Neural cell (in vitro differentiated cells): ENCODE measurements around the gene CAMK2G. TPM values are rescaled to one million over a fixed set of nuclear protein-coding genes. Genes with fewer than 3 reads are reported as not detected.

Experiments used
- H2AFZ ChIP-seq: fragments of 200-600, 300-800 bp; sonication (generic), shearing (Covaris generic); 2 replicates; pipeline ENCODE4 v1.6.0; 2014; ENCODE audit warnings: low read depth, mild to moderate bottlenecking, antibody characterized with exemption, low read length, moderate library complexity
- H3F3A ChIP-seq: fragments of 200-600 bp; shearing (Covaris generic); 2 replicates; pipeline ENCODE4 v1.6.1; 2016; ENCODE audit warnings: mild to moderate bottlenecking, moderate library complexity, mixed read lengths, antibody characterized with exemption, low read length; ENCODE audit not compliant: insufficient read depth, poor library complexity, severe bottlenecking
- H3K27ac ChIP-seq: fragments of 200-600, 300-800 bp; sonication (generic), shearing (Covaris generic); 2 replicates; pipeline ENCODE4 v1.5.1; 2014; ENCODE audit warnings: mild to moderate bottlenecking, low read length, moderate library complexity
- H3K27me3 ChIP-seq: fragments of 300-800, 200-600 bp; sonication (generic), shearing (Covaris generic); 2 replicates; pipeline ENCODE4 v1.6.0; 2014; ENCODE audit warnings: mild to moderate bottlenecking, low read depth, low read length, moderate library complexity; ENCODE audit not compliant: insufficient read depth
- H3K36me3 ChIP-seq: fragments of 300-800, 200-600 bp; sonication (generic), shearing (Covaris generic); 2 replicates; pipeline ENCODE4 v1.5.1; 2014; ENCODE audit warnings: mild to moderate bottlenecking, antibody characterized with exemption, low read length, moderate library complexity; ENCODE audit not compliant: insufficient read depth
- H3K4me2 ChIP-seq: fragments of 300-800, 200-600 bp; sonication (generic), shearing (Covaris generic); 2 replicates; pipeline ENCODE4 v1.6.0; 2014; ENCODE audit warnings: mild to moderate bottlenecking, low read length
- H3K4me3 ChIP-seq: fragments of 300-800, 200-600 bp; sonication (generic), shearing (Covaris generic); 2 replicates; pipeline ENCODE4 v1.5.1; 2014; ENCODE audit warnings: mild to moderate bottlenecking, low read length, moderate library complexity
- H3K79me2 ChIP-seq: fragments of 200-600 bp; shearing (Covaris generic); replicated peaks from 2 replicates; pipeline ENCODE4 v1.6.0; 2014; ENCODE audit warnings: mild to moderate bottlenecking, low read length, moderate library complexity; ENCODE audit not compliant: insufficient read depth
- H3K9ac ChIP-seq: fragments of 300-800, 200-600 bp; sonication (generic), shearing (Covaris generic); 2 replicates; pipeline ENCODE4 v1.6.1; 2016; ENCODE audit warnings: mild to moderate bottlenecking, low read length, mixed read lengths
- H3K9me2 ChIP-seq: fragments of 200-600 bp; shearing (Covaris generic); 2 replicates; pipeline ENCODE4 v1.6.1; 2016; ENCODE audit warnings: mild to moderate bottlenecking, low read length, mixed read lengths; ENCODE audit not compliant: insufficient read depth
- H3K9me3 ChIP-seq: fragments of 200-600, 300-800 bp; sonication (generic), shearing (Covaris generic); 2 replicates; pipeline ENCODE4 v1.6.1; 2016; ENCODE audit warnings: mild to moderate bottlenecking, mixed run types, low read length, moderate library complexity, mixed read lengths
- H4K20me1 ChIP-seq: fragments of 200-600 bp; shearing (Covaris generic); 2 replicates; pipeline ENCODE4 v1.6.1; 2016; ENCODE audit warnings: mild to moderate bottlenecking, mixed run types; ENCODE audit not compliant: insufficient read depth
- EP300 ChIP-seq: fragments of 450-650 bp; conservative IDR thresholded peaks from 2 replicates; pipeline ENCODE4 v1.6.1; 2014; ENCODE audit warnings: antibody characterized with exemption, mild to moderate bottlenecking, moderate library complexity; ENCODE audit not compliant: poor library complexity, severe bottlenecking
- EZH2 ChIP-seq: fragments of 200-600, 300-800 bp; shearing (Covaris generic), sonication (generic); IDR thresholded peaks from 2 replicates; pipeline ENCODE4 v1.6.1; 2014; ENCODE audit warnings: antibody characterized with exemption, low read length, borderline replicate concordance, mild to moderate bottlenecking; ENCODE audit not compliant: insufficient read depth, poor library complexity, severe bottlenecking
- MXI1 ChIP-seq: fragments of 450-650 bp; conservative IDR thresholded peaks from 2 replicates; pipeline ENCODE4 v1.6.1; 2014; ENCODE audit warnings: antibody characterized with exemption, mild to moderate bottlenecking; ENCODE audit not compliant: poor library complexity, severe bottlenecking
- POLR2AphosphoS5 ChIP-seq: IDR thresholded peaks from 2 replicates; pipeline ENCODE4 v1.6.1; 2012
- RAD21 ChIP-seq: fragments of 450-650 bp; conservative IDR thresholded peaks from 2 replicates; pipeline ENCODE4 v1.6.1; 2014; ENCODE audit warnings: antibody characterized with exemption, mild to moderate bottlenecking, moderate library complexity
- SMC3 ChIP-seq: fragments of 450-650 bp; conservative IDR thresholded peaks from 2 replicates; pipeline ENCODE4 v1.6.1; 2014; ENCODE audit warnings: antibody characterized with exemption, mild to moderate bottlenecking, moderate library complexity; ENCODE audit not compliant: poor library complexity
- TAF1 ChIP-seq: IDR thresholded peaks from 2 replicates; pipeline ENCODE4 v1.6.1; 2012; ENCODE audit warnings: low read depth
- polyA plus RNA-seq: library from polyadenylated mRNA; depleted of rRNA; stranded (reverse); fragments of >200 nt; gene quantifications from 2 replicates; pipeline ENCODE4 v1.2.3, GENCODE V29; 2014
- TF ChIP-seq, protein P1 (sequence below): fragments of 450-650 bp; IDR thresholded peaks from 2 replicates; pipeline ENCODE4 v1.5.1; 2014; ENCODE audit warnings: antibody characterized with exemption, mild to moderate bottlenecking, moderate library complexity; ENCODE audit not compliant: poor library complexity, severe bottlenecking
- TF ChIP-seq, protein P2 (sequence below): IDR thresholded peaks from 2 replicates; pipeline ENCODE4 v1.6.1; 2012; ENCODE audit warnings: borderline replicate concordance

Gene CAMK2G
- polyA plus RNA-seq, 1 donor from 2014 or later: 55.4 TPM

DNA sequence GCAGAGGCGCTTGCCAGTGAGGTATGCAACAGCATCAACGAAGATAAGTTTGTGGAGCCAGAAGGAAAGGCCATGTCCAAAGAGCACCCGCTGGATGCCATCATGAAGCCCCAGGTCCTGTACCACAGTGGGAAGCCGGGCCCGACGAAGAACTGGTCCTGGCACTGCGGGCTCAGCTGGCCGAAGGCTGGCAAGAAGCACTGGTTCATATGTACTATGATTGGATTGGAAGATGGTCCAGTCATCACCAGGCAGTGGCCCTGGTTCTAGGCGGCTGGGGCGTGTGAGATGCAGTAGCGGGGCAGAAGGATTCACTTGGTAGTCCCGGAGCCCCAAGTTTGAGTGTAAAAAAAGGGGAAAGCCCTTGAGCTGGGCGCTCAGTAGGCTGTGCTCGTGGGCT is 66.9 kb downstream of the CAMK2G start:
- Histone ChIP-seq H3K36me3 (peaks cover 7% of the 10 kb centered on the region), H3K9me2 (no peaks in the 10 kb centered on the region), H3K4me2 (no peak overlapping the region), H3K79me2 (peaks cover 7% of the 10 kb centered on the region), H3K27me3 (no peaks in the 10 kb centered on the region), H3K4me3 (no peak overlapping the region), H3F3A (no peaks in the 10 kb centered on the region), H3K27ac (no peak overlapping the region), H3K9ac (no peak overlapping the region), H3K9me3 (no peaks in the 10 kb centered on the region), H4K20me1 (no peaks in the 10 kb centered on the region), H2AFZ (no peak overlapping the region)
- no peak for TF ChIP-seq EP300
- no peak for TF ChIP-seq SMC3
- no peak for TF ChIP-seq EZH2
- TF ChIP-seq TAF1: no peak
- TF ChIP-seq RAD21: no peak
- no peak for TF ChIP-seq MXI1
- TF ChIP-seq POLR2AphosphoS5: no peak
- TF ChIP-seq, protein P1, sequence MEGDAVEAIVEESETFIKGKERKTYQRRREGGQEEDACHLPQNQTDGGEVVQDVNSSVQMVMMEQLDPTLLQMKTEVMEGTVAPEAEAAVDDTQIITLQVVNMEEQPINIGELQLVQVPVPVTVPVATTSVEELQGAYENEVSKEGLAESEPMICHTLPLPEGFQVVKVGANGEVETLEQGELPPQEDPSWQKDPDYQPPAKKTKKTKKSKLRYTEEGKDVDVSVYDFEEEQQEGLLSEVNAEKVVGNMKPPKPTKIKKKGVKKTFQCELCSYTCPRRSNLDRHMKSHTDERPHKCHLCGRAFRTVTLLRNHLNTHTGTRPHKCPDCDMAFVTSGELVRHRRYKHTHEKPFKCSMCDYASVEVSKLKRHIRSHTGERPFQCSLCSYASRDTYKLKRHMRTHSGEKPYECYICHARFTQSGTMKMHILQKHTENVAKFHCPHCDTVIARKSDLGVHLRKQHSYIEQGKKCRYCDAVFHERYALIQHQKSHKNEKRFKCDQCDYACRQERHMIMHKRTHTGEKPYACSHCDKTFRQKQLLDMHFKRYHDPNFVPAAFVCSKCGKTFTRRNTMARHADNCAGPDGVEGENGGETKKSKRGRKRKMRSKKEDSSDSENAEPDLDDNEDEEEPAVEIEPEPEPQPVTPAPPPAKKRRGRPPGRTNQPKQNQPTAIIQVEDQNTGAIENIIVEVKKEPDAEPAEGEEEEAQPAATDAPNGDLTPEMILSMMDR: no peak
- TF ChIP-seq, protein P2, sequence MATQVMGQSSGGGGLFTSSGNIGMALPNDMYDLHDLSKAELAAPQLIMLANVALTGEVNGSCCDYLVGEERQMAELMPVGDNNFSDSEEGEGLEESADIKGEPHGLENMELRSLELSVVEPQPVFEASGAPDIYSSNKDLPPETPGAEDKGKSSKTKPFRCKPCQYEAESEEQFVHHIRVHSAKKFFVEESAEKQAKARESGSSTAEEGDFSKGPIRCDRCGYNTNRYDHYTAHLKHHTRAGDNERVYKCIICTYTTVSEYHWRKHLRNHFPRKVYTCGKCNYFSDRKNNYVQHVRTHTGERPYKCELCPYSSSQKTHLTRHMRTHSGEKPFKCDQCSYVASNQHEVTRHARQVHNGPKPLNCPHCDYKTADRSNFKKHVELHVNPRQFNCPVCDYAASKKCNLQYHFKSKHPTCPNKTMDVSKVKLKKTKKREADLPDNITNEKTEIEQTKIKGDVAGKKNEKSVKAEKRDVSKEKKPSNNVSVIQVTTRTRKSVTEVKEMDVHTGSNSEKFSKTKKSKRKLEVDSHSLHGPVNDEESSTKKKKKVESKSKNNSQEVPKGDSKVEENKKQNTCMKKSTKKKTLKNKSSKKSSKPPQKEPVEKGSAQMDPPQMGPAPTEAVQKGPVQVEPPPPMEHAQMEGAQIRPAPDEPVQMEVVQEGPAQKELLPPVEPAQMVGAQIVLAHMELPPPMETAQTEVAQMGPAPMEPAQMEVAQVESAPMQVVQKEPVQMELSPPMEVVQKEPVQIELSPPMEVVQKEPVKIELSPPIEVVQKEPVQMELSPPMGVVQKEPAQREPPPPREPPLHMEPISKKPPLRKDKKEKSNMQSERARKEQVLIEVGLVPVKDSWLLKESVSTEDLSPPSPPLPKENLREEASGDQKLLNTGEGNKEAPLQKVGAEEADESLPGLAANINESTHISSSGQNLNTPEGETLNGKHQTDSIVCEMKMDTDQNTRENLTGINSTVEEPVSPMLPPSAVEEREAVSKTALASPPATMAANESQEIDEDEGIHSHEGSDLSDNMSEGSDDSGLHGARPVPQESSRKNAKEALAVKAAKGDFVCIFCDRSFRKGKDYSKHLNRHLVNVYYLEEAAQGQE: no peak

DNA sequence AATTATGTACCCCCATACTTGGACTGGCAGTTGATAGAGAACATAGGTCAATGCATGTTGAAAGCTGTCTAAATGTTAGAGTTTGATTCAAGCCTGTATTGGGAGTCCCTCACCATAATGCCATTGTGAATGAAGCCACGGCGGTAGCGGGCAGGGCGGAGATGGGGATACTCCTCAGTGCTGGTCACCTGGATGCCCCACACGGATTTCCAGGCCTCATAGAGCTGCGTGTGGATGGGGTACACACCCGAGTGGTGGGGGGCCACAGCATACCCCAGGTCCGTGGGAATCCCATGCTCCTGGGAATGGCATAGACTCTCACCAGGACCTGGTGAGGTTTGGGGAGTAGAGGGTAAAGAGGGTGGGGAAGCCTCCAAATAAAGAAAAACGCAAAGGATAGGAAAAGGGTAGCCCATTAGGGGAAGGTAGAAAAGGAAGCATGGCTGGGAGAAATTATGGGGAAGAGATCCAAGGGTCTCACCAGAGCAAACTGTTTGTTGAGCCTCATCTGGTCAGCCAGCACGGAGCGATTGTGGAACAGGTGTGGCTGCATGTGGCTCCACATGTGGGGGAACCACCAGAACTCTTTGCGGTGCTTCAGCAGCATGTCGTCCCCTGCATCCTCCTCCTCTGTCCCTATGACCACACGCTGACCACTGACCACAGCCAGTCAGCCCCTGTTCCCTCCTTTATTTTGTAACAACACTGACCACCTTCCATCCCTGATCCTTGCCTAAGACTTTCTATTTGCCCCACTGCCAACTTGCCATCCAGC is 68.0 kb downstream of the CAMK2G start:
- Histone ChIP-seq H3K27me3 (no peaks in the 10 kb centered on the region), H4K20me1 (no peaks in the 10 kb centered on the region), H3K4me3 (no peak overlapping the region), H3F3A (no peaks in the 10 kb centered on the region), H3K36me3 (peaks cover 14% of the 10 kb centered on the region), H3K4me2 (no peak overlapping the region), H3K79me2 (peaks cover 7% of the 10 kb centered on the region), H3K27ac (no peak overlapping the region), H3K9ac (no peak overlapping the region), H3K9me2 (no peaks in the 10 kb centered on the region), H3K9me3 (no peaks in the 10 kb centered on the region), H2AFZ (no peak overlapping the region)
- TF ChIP-seq MXI1: no peak
- no peak for TF ChIP-seq SMC3
- TF ChIP-seq POLR2AphosphoS5: no peak
- no peak for TF ChIP-seq TAF1
- no peak for TF ChIP-seq RAD21
- TF ChIP-seq EZH2: no peak
- TF ChIP-seq EP300: no peak
- TF ChIP-seq, protein P1: no peak
- TF ChIP-seq, protein P2: no peak
